Measurements from ENCODE around the gene PMS1. TPM values are rescaled to one million over a fixed set of nuclear protein-coding genes. Genes with fewer than 3 reads are reported as not detected.

PMS1 gene
- total RNA-seq, 1 donor from 2014 or later, result 34.1 TPM

Other genes starting within 250 kb of the PMS1 start
- gene SLC40A1, start 203.7 kb upstream of the PMS1 start, total RNA-seq, result 35.1 and 51.9 TPM in 2 replicates
- gene ASNSD1, start 123.0 kb upstream of the PMS1 start, total RNA-seq, result 71.9 and 74.0 TPM in 2 replicates
- gene ANKAR, start 109.8 kb upstream of the PMS1 start, total RNA-seq, result 5.9 and 6.4 TPM in 2 replicates
- 11.9 and 13.7 TPM in 2 replicates for gene OSGEPL1, start 21.7 kb upstream of the PMS1 start, total RNA-seq
- 92.1 and 96.4 TPM in 2 replicates for gene ORMDL1, start 111 bp upstream of the PMS1 start, total RNA-seq

Measured in myocyte (in vitro differentiated cells).